Right kidney (tissue), 1 donor: ENCODE results near the gene HEPH.
"Not testable (repeated sequence)": the region's sequence is repeated elsewhere in the genome, so short reads cannot be mapped to it uniquely, and the experiment has no call there.

Experiments
- DNase-seq: peaks from one replicate; pipeline ENCODE4 v3.0.0-alpha.2; 2016

The HEPH gene

GRCh38 chrX:66200855-66201795 lies 37.1 kb downstream of the HEPH start:
- no peak for DNase-seq

GRCh38 chrX:66203114-66203513 lies 39.1 kb downstream of the HEPH start:
- no peak for DNase-seq

DNA sequence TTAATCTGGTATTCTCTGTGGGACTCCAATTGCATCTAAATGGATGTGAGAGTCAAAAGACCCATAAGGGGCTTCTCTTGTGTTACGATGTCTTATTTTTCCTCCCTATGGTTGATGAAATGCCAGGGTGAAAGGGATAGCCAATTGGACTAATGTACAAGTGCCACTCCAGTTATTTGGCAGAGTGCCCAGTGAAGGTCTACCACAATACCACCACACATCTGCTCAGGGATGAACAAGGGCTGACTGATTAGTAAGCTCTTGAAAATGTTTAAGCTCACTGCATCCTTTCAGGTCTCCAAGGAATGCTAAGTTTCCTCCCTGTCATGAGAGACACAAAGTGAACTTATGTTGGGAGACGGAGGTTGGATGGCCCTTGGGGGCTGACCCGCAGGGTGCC lies 57.8 kb downstream of the HEPH start:
- no peak for DNase-seq

DNA sequence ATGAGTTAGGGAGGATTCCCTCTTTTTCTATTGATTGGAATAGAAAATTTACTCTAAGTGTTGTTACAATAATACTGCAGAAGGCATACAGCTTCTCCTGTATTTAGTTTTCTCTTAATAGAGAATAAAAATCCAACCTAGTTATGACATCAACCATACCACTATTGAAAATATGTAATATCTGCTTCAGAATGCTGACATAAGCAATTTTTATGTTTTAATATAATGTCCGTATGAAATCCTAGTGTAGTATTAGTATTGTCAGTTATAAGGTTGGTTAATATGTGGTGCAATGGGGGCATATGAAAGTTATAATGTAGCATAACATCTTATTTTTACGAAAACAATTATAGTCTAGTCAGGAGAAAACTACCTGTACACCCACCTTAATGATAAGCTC lies 68.2 kb downstream of the HEPH start:
- no peak for DNase-seq

GRCh38 chrX:66233209-66233608 lies 69.2 kb downstream of the HEPH start:
- no peak for DNase-seq

DNA sequence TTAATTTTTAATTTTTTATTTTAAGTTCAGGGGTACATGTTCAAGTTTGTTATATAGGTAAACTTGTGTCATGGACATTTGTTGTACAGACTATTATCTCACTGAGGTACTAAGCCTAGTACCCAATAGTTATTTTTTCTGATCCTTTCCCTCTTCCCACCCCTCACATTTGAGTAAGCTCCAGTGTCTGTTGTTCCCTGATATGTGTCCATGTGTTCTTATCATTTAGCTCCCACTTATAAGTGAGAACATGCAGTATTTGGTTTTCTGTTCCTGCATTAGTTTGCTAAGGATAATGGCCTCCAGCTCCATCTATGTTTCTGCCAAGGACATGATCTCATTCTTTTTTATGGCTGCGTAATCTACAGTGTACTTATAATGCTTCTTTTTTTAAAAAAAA lies 69.9 kb downstream of the HEPH start:
- DNase-seq, result not testable (repeated sequence)

DNA sequence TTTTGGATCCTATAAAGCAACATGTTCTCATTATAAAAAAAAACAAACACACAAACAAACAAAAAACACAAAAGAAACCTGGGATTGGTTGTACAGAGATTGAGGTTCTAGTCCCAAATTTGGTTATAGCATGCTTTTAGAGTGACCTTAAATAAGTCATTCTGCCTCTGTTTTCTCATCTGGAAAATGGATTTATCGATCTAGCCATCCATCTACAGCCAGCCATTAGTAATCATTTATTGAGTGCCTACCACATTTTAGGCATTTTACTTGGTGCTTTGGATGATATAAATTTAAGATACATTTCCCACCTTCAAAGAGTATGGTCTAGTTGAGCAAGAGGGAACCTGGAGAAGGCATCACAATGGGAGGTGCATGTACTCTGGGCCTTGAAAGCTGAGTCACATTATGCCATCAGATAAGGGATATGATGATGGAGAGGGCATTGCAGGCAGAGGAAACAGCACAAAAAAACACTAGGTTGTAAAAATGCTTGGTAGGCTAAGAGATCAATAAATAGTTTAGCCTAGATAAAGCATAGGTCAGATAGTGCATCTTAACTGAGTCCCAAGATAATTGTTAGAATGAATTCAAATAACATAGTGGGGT lies 91.4 kb downstream of the HEPH start:
- DNase-seq, result no peak

DNA sequence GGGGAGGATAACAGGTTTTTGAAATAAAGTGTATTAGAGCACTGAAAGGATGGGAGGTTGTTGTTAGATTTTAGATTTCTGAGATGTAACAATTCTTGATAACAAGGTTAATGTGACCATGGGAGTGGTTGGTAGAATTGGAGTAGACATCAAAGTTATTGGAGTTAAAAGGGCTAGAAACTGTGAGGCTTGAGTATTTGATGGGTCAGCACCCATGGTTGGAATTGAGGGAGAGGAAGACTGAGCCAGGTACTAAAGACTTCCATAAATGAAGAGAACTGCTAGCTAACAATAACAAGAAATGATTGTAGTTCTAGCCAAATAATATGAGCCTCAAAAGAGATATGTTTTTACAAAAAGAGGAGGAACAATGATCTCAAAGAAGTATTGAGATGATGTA lies 98.8 kb downstream of the HEPH start:
- no peak for DNase-seq
